ENCODE data around the gene SLC6A19. TPM values are rescaled to one million over a fixed set of nuclear protein-coding genes. Genes with fewer than 3 reads are reported as not detected.

SLC6A19 gene
- total RNA-seq, 2 experiments from 2014 or later = not detected

DNA sequence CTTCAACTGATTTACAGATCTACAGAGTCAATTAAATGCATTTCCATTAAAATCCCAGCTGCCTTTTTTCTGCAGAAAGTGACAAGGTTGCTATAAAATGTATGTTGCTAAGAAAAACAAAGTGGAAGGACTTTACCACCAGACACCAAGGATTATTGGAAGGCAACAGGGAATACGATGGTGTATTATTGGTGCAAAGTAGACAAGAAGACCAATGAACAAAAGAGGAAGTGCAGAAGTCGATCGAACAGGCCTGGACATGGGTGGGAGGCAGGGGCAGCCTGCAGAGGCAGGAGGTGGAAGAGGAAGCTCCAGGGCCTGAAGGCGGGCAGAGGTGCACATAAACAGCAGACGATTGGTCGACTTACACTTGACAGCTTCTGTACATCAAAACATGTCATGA is 10.6 kb upstream of the SLC6A19 start:
- ChIA-PET CTCF (no interaction called here), POLR2A (no interaction called here)
- intact Hi-C loops (cut with micrococcal nuclease) = no loop called here
- no peak for DNase-seq
- Mint-ChIP-seq H3K9me3 (no peaks in the 10 kb centered on the region), H3K4me3 (no peak overlapping the region), H3K4me1 (ENCODE audit: low read depth) (no peaks in the 10 kb centered on the region), H3K27ac (no peak overlapping the region), H3K27me3 (peaks cover 21% of the 10 kb centered on the region), H3K36me3 (no peaks in the 10 kb centered on the region)

DNA sequence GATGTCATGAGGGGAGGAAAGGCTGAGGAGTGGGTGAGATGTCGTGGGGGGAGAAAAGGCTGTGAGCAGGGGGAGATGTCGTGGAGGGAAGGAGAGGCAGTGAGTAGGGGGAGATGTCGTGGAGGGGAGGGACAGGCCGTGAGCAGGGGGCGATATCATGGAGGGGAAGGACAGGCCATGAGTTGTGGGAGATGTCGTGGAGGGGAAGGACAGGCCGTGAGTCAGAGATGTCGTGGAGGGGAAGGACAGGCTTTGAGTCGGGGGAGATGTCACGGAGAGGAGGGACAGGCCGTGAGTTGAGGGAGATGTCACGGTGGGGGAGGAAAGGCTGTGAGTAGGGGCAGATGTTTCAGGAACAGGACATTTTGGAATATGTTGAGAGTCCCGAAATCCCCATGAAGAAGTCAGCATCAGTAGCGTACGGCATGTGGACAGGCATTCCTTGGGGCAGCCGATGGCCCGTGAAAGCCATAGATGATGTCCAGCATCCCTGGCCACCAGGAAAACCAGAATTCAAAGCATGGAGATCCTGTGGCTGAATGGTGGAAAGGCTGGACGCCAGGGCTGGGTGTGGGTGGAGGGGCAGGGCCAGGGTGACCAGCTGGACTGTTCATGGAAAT is 8.3 kb upstream of the SLC6A19 start:
- POLR2A ChIA-PET = no interaction called here
- no peaks in the 10 kb centered on the region for H3K4me1 Mint-ChIP-seq (ENCODE audit: low read depth)

DNA sequence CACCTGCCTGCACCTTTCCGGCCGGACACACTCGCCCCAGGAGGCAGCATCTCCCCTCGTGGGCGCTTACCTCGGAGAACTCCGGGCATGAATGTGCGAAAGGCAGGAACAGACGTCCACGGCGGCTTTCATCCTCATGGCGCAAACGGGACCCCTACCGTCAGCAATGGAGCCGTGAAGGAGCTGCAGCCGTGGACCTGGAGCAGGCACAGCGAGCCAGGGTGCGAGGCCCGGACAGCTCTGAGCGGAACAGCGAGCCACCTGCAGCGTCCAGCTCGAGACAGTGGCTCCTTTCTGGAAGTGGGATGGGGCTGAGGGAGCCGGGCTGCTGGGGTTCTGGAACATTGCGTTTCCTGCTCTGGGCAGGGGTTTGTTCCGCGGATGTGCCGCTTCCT is 7.8 kb upstream of the SLC6A19 start:
- intact Hi-C loops (cut with micrococcal nuclease) = no loop called here
- Mint-ChIP-seq H3K27me3 (peaks cover 21% of the 10 kb centered on the region), H3K4me1 (ENCODE audit: low read depth) (no peaks in the 10 kb centered on the region), H3K4me3 (no peak overlapping the region), H3K9me3 (no peaks in the 10 kb centered on the region), H3K27ac (no peak overlapping the region), H3K36me3 (no peaks in the 10 kb centered on the region)
- CTCF ChIA-PET = no interaction called here
- no peak for DNase-seq
- POLR2A ChIA-PET = no interaction called here

More for the DNA sequence above, 8.3 kb upstream of the SLC6A19 start:
- Mint-ChIP-seq H3K27me3 (peaks cover 24% of the 10 kb centered on the region), H3K36me3 (no peaks in the 10 kb centered on the region), H3K27ac (no peak overlapping the region), H3K4me3 (no peak overlapping the region), H3K9me3 (no peaks in the 10 kb centered on the region)
- DNase-seq = no peak
- intact Hi-C loops (cut with micrococcal nuclease) = no loop called here
- CTCF ChIA-PET = no interaction called here

DNA sequence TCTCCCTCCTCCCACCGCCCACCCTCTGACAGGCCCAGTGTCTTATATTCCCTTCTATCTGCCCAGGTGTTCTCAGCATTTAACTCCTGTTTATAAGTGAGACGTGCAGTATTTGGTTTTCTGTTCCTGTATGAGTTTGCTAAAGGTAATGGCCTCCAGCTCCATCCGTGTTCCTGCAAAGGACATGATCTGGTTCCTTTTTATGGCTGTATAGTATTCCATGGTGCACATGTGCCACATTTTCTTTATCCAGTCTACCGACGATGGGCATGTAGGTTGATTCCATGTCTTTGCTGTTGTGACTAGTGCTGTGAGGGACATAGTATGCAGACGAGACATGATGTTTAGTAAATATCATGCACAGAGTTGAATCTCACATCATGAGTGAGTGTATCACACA is 7.0 kb upstream of the SLC6A19 start:
- Mint-ChIP-seq H3K27ac (no peak overlapping the region), H3K9me3 (no peaks in the 10 kb centered on the region), H3K27me3 (peaks cover 15% of the 10 kb centered on the region), H3K4me1 (ENCODE audit: low read depth) (no peaks in the 10 kb centered on the region), H3K36me3 (no peaks in the 10 kb centered on the region), H3K4me3 (no peak overlapping the region)
- DNase-seq = no peak
- intact Hi-C loops (cut with micrococcal nuclease) = no loop called here
- ChIA-PET POLR2A (no interaction called here), CTCF (no interaction called here)

DNA sequence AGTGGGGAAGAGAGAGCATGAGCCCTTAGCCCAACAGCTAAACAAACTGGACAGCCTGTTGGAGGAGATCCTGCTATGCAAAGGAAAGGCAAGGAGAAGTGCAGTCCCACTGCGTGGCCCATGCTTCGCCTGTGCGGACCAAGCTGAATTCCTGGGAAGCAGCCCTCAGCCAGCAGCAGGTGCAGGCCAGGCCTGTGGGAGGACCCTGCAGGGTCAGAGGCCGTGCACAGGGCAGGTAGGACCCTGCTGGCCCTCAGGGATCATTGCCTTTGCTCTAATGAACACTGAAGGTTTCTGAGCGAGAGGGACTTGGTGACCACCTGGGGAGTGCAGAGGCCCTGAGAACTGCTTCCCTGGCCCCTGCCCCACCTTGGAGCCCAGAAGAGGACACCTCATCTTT is 6.0 kb upstream of the SLC6A19 start:
- no peaks in the 10 kb centered on the region for H3K4me1 Mint-ChIP-seq (ENCODE audit: low read depth)
- H3K27ac Mint-ChIP-seq = no peak overlapping the region
- CTCF ChIA-PET = no interaction called here
- intact Hi-C loops (cut with micrococcal nuclease) = no loop called here
- peaks cover 9% of the 10 kb centered on the region for H3K27me3 Mint-ChIP-seq
- no peaks in the 10 kb centered on the region for H3K36me3 Mint-ChIP-seq
- no peak overlapping the region for H3K4me3 Mint-ChIP-seq
- POLR2A ChIA-PET = no interaction called here
- no peak for DNase-seq
- H3K9me3 Mint-ChIP-seq = no peaks in the 10 kb centered on the region

DNA sequence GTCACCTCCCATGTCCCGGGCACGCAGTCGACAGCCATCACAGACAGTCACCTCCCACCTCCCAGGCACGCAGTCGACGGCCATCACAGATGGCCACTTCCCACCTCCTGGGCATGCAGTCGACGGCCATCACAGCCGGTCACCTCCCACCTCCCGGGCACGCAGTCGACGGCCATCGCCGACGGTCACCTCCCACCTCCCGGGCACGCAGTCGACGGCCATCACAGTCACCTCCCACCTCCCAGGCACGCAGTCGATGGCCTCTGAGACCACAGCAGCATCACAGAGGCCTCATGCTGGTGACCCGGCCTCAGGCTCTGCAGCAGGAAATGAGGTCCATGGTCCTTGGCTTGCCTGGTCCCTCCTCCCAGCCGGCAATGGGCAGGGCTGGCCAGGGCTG is 5.5 kb upstream of the SLC6A19 start:
- POLR2A ChIA-PET = no interaction called here
- intact Hi-C loops (cut with micrococcal nuclease) = no loop called here

DNA sequence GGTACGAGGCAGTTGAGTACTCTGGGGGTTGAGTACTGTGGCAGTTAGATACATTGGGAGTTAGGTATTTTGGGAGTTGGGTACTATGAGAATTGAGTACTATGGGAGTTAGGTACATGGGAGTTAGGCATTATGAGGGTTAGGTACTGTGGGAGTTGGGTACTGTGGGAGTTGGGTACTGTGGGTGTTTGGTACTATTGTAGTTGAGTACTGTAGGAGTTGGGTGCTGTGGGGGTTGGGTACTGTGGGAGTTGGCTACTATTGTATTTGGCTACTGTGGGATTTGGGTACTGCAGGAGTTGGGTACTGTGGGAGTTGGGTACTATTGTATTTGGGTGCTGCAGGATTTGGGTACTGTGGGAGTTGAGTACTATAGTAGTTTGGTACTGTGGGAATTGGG is 4.8 kb upstream of the SLC6A19 start:
- Mint-ChIP-seq H3K27ac (no peak overlapping the region), H3K27me3 (peaks cover 2% of the 10 kb centered on the region), H3K36me3 (no peaks in the 10 kb centered on the region), H3K9me3 (no peaks in the 10 kb centered on the region), H3K4me3 (no peak overlapping the region), H3K4me1 (ENCODE audit: low read depth) (no peaks in the 10 kb centered on the region)
- POLR2A ChIA-PET = no interaction called here
- intact Hi-C loops (cut with micrococcal nuclease) = no loop called here
- CTCF ChIA-PET = no interaction called here
- no peak for DNase-seq

More for the DNA sequence above, 5.5 kb upstream of the SLC6A19 start:
- H3K27ac Mint-ChIP-seq = no peak overlapping the region
- peaks cover 4% of the 10 kb centered on the region for H3K27me3 Mint-ChIP-seq
- CTCF ChIA-PET = no interaction called here
- no peak overlapping the region for H3K4me3 Mint-ChIP-seq
- H3K36me3 Mint-ChIP-seq = no peaks in the 10 kb centered on the region
- no peaks in the 10 kb centered on the region for H3K4me1 Mint-ChIP-seq (ENCODE audit: low read depth)
- no peaks in the 10 kb centered on the region for H3K9me3 Mint-ChIP-seq
- DNase-seq = no peak

DNA sequence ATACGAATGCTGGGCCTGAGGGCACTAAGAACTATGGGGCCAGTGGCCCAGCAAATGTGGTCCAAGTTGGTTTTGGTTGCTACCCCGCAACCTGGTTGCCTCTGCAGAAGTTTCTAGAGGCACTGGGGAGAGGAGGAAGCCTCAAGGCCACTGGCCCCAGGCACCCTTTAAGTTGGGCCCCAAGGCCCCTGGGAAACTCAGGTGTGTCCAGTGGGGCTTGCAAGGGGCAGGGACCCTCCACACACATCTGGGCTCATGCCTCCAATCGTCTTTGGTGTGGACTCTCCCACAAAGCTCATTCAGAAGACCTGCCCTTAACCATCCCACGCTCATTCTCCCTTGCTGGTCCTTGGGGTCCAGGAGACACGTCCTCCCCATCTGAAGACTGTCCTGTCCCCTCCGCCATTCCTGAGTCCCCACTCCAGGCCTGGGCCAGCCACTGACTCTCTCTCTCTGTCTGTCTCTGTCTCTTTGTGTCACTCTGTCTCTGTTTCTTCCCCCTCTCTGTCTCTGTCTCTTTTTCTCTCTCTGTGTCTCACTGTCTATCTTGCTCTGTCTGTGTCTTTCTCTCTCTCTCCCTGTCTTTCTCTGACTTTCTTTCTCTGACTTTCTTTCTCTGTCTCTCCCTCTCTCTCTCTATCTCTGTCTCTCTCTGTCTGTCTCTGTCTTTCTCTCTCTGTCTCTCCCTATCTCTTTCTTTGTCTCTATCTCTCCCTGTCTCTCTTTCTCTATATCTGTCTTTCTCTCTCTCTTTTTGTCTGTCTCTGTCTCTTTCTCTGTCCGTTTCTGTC is 3.3 kb upstream of the SLC6A19 start:
- H3K9me3 Mint-ChIP-seq = no peaks in the 10 kb centered on the region
- H3K27ac Mint-ChIP-seq = no peak overlapping the region
- H3K36me3 Mint-ChIP-seq = no peaks in the 10 kb centered on the region
- peaks cover 2% of the 10 kb centered on the region for H3K27me3 Mint-ChIP-seq
- POLR2A ChIA-PET = no interaction called here
- no peaks in the 10 kb centered on the region for H3K4me1 Mint-ChIP-seq (ENCODE audit: low read depth)
- no peak for DNase-seq
- intact Hi-C loops (cut with micrococcal nuclease) = no loop called here
- H3K4me3 Mint-ChIP-seq = no peak overlapping the region
- CTCF ChIA-PET = no interaction called here

DNA sequence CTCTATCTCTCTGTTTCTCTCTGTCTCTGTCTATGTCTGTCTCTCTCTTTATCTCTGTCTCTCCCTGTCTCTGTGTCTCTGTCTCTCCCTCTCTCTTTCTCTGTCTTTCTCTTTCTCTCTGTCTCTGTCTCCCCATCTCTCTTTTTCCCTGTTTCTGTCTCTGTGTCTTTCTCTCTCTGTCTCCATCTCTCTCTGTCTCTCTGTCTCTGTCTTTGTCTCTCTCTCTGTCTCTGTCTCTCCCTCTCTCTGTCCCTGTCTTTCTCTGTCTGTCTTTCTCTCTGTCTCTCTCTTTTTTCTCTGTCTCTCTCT is 2.1 kb upstream of the SLC6A19 start:
- POLR2A ChIA-PET = no interaction called here
- intact Hi-C loops (cut with micrococcal nuclease) = no loop called here
- Mint-ChIP-seq H3K27me3 (peaks cover 2% of the 10 kb centered on the region), H3K4me1 (ENCODE audit: low read depth) (no peaks in the 10 kb centered on the region), H3K36me3 (no peaks in the 10 kb centered on the region), H3K27ac (no peak overlapping the region), H3K9me3 (no peaks in the 10 kb centered on the region), H3K4me3 (no peak overlapping the region)
- CTCF ChIA-PET = no interaction called here
- DNase-seq = no peak

DNA sequence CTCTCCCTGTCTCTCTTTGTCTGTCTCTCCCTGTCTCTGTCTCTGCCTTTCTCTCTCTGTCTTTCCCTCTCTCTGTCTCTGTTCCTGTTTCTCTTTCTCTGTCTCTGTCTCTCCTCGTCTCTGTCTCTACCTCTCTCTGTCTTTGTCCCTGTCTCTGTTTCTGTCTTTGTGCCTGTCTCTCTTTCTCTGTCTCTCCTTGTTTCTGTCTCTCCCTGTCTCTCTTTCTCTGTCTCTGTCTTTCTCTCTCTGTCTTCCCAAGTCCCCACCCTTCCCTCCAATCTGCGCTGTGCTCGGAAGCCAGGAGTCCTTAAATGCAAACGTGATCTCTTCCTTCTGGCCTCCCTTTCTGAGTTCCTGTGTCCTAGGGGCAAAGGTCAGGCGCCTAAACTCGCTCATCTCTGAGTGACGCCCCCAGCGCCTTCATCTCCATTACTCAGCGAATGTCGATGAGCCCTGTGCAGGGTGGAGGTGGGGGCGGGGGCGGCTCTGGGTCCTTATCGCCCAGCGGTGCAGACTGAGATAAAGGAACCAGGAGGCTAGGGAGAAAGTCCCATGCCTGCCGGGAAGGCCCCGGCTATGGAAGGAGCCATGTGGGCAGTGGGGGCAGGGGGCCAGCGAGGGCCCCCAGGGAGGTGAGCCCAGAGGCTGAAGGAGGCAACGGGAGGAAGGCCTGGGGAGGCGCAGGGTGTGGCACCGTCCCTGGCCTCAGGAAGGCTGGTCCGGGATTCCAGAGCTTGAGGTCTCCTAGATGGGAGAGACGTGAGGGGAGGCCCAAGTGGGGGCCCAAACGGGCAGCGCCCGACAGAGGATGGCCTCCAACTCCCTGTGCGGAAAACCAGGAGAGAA is 1.5 kb upstream of the SLC6A19 start:
- Mint-ChIP-seq H3K36me3 (no peaks in the 10 kb centered on the region), H3K4me3 (no peak overlapping the region), H3K27me3 (peaks cover 2% of the 10 kb centered on the region), H3K4me1 (ENCODE audit: low read depth) (no peaks in the 10 kb centered on the region), H3K9me3 (no peaks in the 10 kb centered on the region), H3K27ac (no peak overlapping the region)
- intact Hi-C loops (cut with micrococcal nuclease) = no loop called here
- ChIA-PET POLR2A (no interaction called here), CTCF (no interaction called here)
- DNase-seq = no peak

DNA sequence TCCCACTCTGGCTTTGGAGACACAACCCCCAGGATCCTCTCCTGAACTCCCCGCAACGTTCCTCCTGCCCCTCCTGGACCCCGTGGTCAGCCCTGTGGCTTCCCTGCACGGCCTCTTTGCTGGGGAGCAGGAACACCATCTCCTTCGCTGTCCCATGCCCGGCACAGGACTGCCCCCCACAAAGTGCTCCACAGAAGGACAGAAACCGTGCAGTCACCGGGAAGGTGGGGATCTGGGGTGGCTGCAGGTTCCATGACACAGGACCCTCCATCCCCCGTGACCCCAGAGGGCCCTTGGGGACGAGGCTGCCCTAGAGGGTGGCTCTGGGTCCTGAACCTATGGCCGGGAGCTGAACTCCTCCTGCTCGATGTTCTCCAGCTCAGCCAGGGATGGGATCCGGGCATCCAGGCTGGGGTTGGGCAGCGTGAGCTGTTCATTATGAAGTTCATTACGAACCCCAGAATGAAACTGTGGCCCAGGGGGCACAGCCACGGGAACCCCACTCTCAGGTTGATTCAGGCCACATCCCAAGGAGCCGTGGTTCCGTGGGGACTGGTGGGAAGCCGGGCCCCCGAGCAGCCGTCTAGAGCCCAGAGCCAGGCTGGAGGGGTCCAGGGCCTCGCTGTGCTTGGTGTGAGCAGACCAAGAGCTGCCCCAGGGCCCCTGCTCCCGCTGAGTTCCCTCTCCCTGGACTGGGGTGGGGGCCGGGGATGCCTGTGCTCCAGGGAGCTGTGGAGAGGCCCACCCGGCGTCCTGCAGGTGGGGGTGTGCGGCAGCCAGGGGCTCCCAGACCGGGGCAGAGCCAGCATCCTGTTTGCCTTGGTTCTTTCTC is 684 bp upstream of the SLC6A19 start:
- Mint-ChIP-seq H3K9me3 (no peaks in the 10 kb centered on the region), H3K36me3 (no peaks in the 10 kb centered on the region), H3K4me1 (ENCODE audit: low read depth) (no peaks in the 10 kb centered on the region), H3K27me3 (peaks cover 2% of the 10 kb centered on the region), H3K4me3 (no peak overlapping the region), H3K27ac (no peak overlapping the region)
- ChIA-PET POLR2A (no interaction called here), CTCF (no interaction called here)
- no peak for DNase-seq
- intact Hi-C loops (cut with micrococcal nuclease) = no loop called here

DNA sequence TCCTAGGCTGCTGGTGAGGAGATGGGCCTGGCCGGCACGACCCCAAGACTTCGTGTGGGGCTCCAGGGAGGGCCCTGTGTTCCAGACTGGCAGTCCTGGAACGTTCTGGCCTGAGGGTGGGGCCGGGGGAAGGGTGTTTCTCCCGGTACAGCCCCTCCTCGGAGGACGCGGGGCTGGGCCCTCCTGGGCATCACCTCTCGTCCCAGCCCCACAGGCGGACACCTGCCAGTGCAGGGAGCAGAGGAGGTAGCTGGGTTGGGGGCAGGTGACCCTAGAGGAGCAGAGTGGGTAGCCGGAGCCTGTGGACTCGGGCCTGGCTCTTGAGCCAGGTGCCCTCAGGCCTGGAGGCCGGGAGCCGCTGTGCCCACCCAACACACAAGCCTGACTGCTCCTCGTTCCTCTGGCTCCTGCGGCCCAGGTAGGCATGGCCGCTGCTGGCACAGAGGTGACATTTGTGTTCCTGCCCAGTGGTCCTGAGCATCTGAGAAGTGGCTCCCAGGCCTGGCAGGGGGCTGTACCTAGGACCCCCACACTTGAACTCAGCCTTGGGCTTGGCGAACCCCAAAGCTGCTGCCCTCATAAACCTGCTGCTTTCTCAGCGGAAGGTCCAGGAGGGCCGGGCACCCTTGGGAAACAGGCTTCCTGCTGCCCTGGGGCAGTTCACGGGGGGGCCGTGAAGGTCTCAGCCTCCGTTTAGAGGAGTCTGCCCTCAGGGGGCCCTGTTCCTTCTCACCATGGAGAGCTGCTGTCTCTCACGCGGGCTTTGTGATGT is 817 bp downstream of the SLC6A19 start:
- Mint-ChIP-seq H3K27me3 (no peaks in the 10 kb centered on the region), H3K9me3 (no peaks in the 10 kb centered on the region), H3K27ac (no peak overlapping the region), H3K4me3 (no peak overlapping the region), H3K36me3 (no peaks in the 10 kb centered on the region), H3K4me1 (ENCODE audit: low read depth) (no peaks in the 10 kb centered on the region)
- intact Hi-C loops (cut with micrococcal nuclease) = no loop called here
- CTCF ChIA-PET = no interaction called here
- DNase-seq = no peak
- POLR2A ChIA-PET = no interaction called here

All from activated CD4-positive, alpha-beta memory T cell treated with anti-CD3 and anti-CD28 coated beads for 36 hours (primary cell).